SK-N-SH (cell line): Measurements from ENCODE around the gene TERC. TPM values are rescaled to one million over a fixed set of nuclear protein-coding genes. Genes with fewer than 3 reads are reported as not detected.

ENCODE experiments used
- CTCF ChIA-PET: fragments of 300-600, 350-600 bp; formaldehyde crosslinking; extraction: SDS; loops from one replicate; lab custom pipeline; 2021; lab: Yijun Ruan, JAX
- POLR2A ChIA-PET: fragments of 350-600 bp; sonication (Branson Sonifier 250); formaldehyde crosslinking; extraction: SDS; loops from one replicate; lab custom pipeline; 2020; ENCODE audit warnings: antibody characterized with exemption, inconsistent platforms; lab: Yijun Ruan, JAX
- DNase-seq: peaks from one replicate; pipeline ENCODE4 v3.0.0; 2012
- H2AFZ ChIP-seq: fragments of 200-600 bp; sonication (generic); 2 replicates; pipeline ENCODE4 v1.8.1; 2016; ENCODE audit warnings: antibody characterized with exemption, mild to moderate bottlenecking, low read depth
- H3F3A ChIP-seq: fragments of 200-600 bp; sonication (generic); replicated peaks from 2 replicates; pipeline ENCODE3; 2016; ENCODE audit warnings: antibody characterized with exemption, mild to moderate bottlenecking; ENCODE audit not compliant: insufficient read depth
- H3K27ac ChIP-seq, 2 experiments: fragments of 200-500 bp in 1 of 2; fragments of 200-600 bp in 1 of 2; sonication (Bioruptor generic) in 1 of 2; sonication (generic), shearing (Covaris generic) in 1 of 2; 2 replicates each; pipeline versions ENCODE4 v1.5.1 to v1.6.1; 2014 to 2016; ENCODE audit warnings: low read depth in 2 of 2, inconsistent platforms in 1 of 2, low read length in 1 of 2, mild to moderate bottlenecking in 1 of 2, mixed read lengths in 1 of 2
- H3K27me3 ChIP-seq: fragments of 200-600 bp; sonication (generic), shearing (Covaris generic); 2 replicates; pipeline ENCODE4 v1.6.1; 2016; ENCODE audit warnings: mixed run types; ENCODE audit not compliant: insufficient read depth
- H3K36me3 ChIP-seq, 2 experiments: fragments of 200-500 bp in 1 of 2; fragments of 200-600 bp in 1 of 2; sonication (Bioruptor generic) in 1 of 2; sonication (generic) in 1 of 2; replicated peaks in 1 of 2; 2 replicates each; pipeline versions ENCODE3 to v1.5.1; 2014 to 2016; ENCODE audit warnings: low read length in 1 of 2, mild to moderate bottlenecking in 1 of 2; ENCODE audit not compliant: insufficient read depth in 2 of 2, control insufficient read depth in 1 of 2
- H3K4me1 ChIP-seq, 2 experiments: fragments of 200-500 bp in 1 of 2; fragments of 200-600 bp in 1 of 2; sonication (Bioruptor generic) in 1 of 2; sonication (generic), shearing (Covaris generic) in 1 of 2; 2 replicates each; pipeline versions ENCODE4 v1.5.1 to v1.6.1; 2014 to 2016; ENCODE audit warnings: low read depth in 1 of 2, low read length in 1 of 2, mixed run types in 1 of 2; ENCODE audit not compliant: insufficient read depth in 2 of 2, control insufficient read depth in 1 of 2
- H3K4me2 ChIP-seq: fragments of 200-600 bp; sonication (generic), shearing (Covaris generic); 2 replicates; pipeline ENCODE4 v1.6.1; 2017; ENCODE audit warnings: mixed run types
- H3K4me3 ChIP-seq, 2 experiments: fragments of 200-500 bp in 1 of 2; fragments of 200-600 bp in 1 of 2; sonication (Bioruptor generic) in 1 of 2; sonication (generic), shearing (Covaris generic) in 1 of 2; 2 replicates each; pipeline versions ENCODE4 v1.5.1 to v1.8.1; 2014 to 2016; ENCODE audit warnings: low read depth in 2 of 2, inconsistent platforms in 1 of 2, low read length in 1 of 2, mild to moderate bottlenecking in 1 of 2, mixed read lengths in 1 of 2, moderate library complexity in 1 of 2
- H3K79me2 ChIP-seq: fragments of 200-600 bp; sonication (generic); 2 replicates; pipeline ENCODE4 v1.8.1; 2017; ENCODE audit warnings: mild to moderate bottlenecking; ENCODE audit not compliant: insufficient read depth
- H3K9ac ChIP-seq: fragments of 200-600 bp; sonication (generic); 2 replicates; pipeline ENCODE4 v1.6.1; 2017; ENCODE audit warnings: mixed run types
- H3K9me2 ChIP-seq: fragments of 200-600 bp; sonication (generic); 2 replicates; pipeline ENCODE4 v1.6.1; 2017; ENCODE audit warnings: mixed run types
- H3K9me3 ChIP-seq: fragments of 200-600 bp; sonication (generic); 2 replicates; pipeline ENCODE4 v1.6.1; 2017; ENCODE audit warnings: mixed run types, mild to moderate bottlenecking, moderate library complexity
- H4K20me1 ChIP-seq: fragments of 200-600 bp; sonication (generic); 2 replicates; pipeline ENCODE4 v1.6.1; 2017; ENCODE audit warnings: mild to moderate bottlenecking, mixed run types; ENCODE audit not compliant: insufficient read depth
- CTCF ChIP-seq: fragments of 200-600 bp; sonication (generic); IDR thresholded peaks from 2 replicates; pipeline ENCODE4 v1.6.1; 2017; ENCODE audit warnings: antibody characterized with exemption, mild to moderate bottlenecking, moderate library complexity
- FOXJ3 ChIP-seq: sonication (generic); formaldehyde crosslinking; IDR thresholded peaks from 2 replicates; pipeline ENCODE4 v1.5.1; 2020; ENCODE audit warnings: mild to moderate bottlenecking, missing genetic modification reagents
- GATA2 ChIP-seq: sonication (generic); formaldehyde crosslinking; IDR thresholded peaks from 2 replicates; pipeline ENCODE4 v1.5.0; 2020; ENCODE audit warnings: mild to moderate bottlenecking, missing genetic modification reagents
- IRF3 ChIP-seq: fragments of 150-350 bp; IDR thresholded peaks from 2 replicates; pipeline ENCODE4 v1.6.1; 2016; ENCODE audit warnings: mild to moderate bottlenecking, low read depth, low read length
- JUND ChIP-seq: IDR thresholded peaks from 2 replicates; pipeline ENCODE4 v1.4.0; 2012
- MXI1 ChIP-seq: IDR thresholded peaks from 2 replicates; pipeline ENCODE4 v1.6.1; 2012; ENCODE audit warnings: mild to moderate bottlenecking, low read depth, low read length, improper control_type of control experiment
- NFIC ChIP-seq: IDR thresholded peaks from 2 replicates; pipeline ENCODE4 v1.4.0; 2012; ENCODE audit warnings: borderline replicate concordance
- PBX3 ChIP-seq: IDR thresholded peaks from 2 replicates; pipeline ENCODE4; 2012
- RAD21 ChIP-seq: IDR thresholded peaks from 2 replicates; pipeline ENCODE4 v1.6.1; 2012; ENCODE audit warnings: mild to moderate bottlenecking, low read length
- RCOR1 ChIP-seq: fragments of 150-350 bp; IDR thresholded peaks from 2 replicates; pipeline ENCODE4 v1.6.1; 2017; ENCODE audit warnings: antibody characterized with exemption, low read length
- TEAD4 ChIP-seq: IDR thresholded peaks from 2 replicates; pipeline ENCODE4 v1.4.0; 2012; ENCODE audit warnings: mild to moderate bottlenecking, borderline replicate concordance; ENCODE audit not compliant: insufficient read depth
- ZBTB33 ChIP-seq: IDR thresholded peaks from 2 replicates; pipeline ENCODE4 v1.4.0; 2012; ENCODE audit warnings: low read depth, borderline replicate concordance
- WGBS: methylation state at CpG from one replicate; pipeline ENCODE4 v1.1.6; 2017; ENCODE audit warnings: low lambda C conversion rate; 5-methylcytosine and 5-hydroxymethylcytosine counted together
- polyA plus RNA-seq, 3 experiments: library from polyadenylated mRNA; depleted of rRNA; stranded (reverse); fragments of >200 nt; gene quantifications; 2 replicates each; pipeline ENCODE4 v1.2.3, GENCODE V29; 2012

Gene TERC
- polyA plus RNA-seq, 1 of the 3 experiments (the other 2 are of a cell fraction) = 0.64 TPM

- H3K4me3 ChIP-seq = no peak overlapping the region
- DNase-seq = no peak
- no peaks in the 10 kb centered on the region for H3K9me3 ChIP-seq
- no peaks in the 10 kb centered on the region for H4K20me1 ChIP-seq
- no peak overlapping the region for H2AFZ ChIP-seq
- H3K9ac ChIP-seq = no peak overlapping the region
- peaks cover 21% of the 10 kb centered on the region for H3F3A ChIP-seq
- no peak overlapping the region for H3K27ac ChIP-seq
- H3K9me2 ChIP-seq = no peaks in the 10 kb centered on the region
- H3K4me1 ChIP-seq = peaks cover 0 to 4% of the 10 kb centered on the region in 2 experiments; a peak in 1 of 4 replicates
- ChIA-PET POLR2A (no interaction called here), CTCF (no interaction called here)
- H3K4me2 ChIP-seq = no peak overlapping the region
- TF ChIP-seq RCOR1 (no peak), NFIC (no peak), GATA2 (CRISPR knock-in tag) (no peak), FOXJ3 (no peak), TEAD4 (no peak), CTCF (no peak)
- WGBS = 91% methylated on average over 1 of the region's 1 CpG
- no peaks in the 10 kb centered on the region for H3K27me3 ChIP-seq
- peaks cover 4% of the 10 kb centered on the region for H3K79me2 ChIP-seq
- peaks cover 74 to 93% of the 10 kb centered on the region in 2 experiments for H3K36me3 ChIP-seq
Observed at GRCh38 chr3:169787791-169788190, 22.9 kb upstream of the TERC start.

GRCh38 chr3:169787120-169787519 lies 22.3 kb upstream of the TERC start:
- Histone ChIP-seq H2AFZ (no peak overlapping the region), H3K4me1 (peaks cover 0 to 4% of the 10 kb centered on the region in 2 experiments; a peak in 1 of 4 replicates), H3F3A (peaks cover 21% of the 10 kb centered on the region), H3K79me2 (peaks cover 7% of the 10 kb centered on the region), H3K4me3 (no peak overlapping the region), H3K9me2 (no peaks in the 10 kb centered on the region), H4K20me1 (no peaks in the 10 kb centered on the region), H3K27me3 (no peaks in the 10 kb centered on the region), H3K9ac (no peak overlapping the region), H3K4me2 (no peak overlapping the region), H3K27ac (no peak overlapping the region), H3K36me3 (peaks cover 79 to 93% of the 10 kb centered on the region in 2 experiments), H3K9me3 (no peaks in the 10 kb centered on the region)
- 94% methylated on average over 4 of the region's 4 CpGs for WGBS
- no peak for DNase-seq
- TF ChIP-seq PBX3 (no peak), ZBTB33 (no peak), MXI1 (no peak), RAD21 (no peak), JUND (no peak), IRF3 (no peak)
- POLR2A ChIA-PET = no interaction called here
- CTCF ChIA-PET = no interaction called here
